ENCODE data around the gene UBALD2.
A peak's percentile ranks its signal among the peaks of the same experiment; 100 is the strongest.
"Not testable (repeated sequence)": the region's sequence is repeated elsewhere in the genome, so short reads cannot be mapped to it uniquely, and the experiment has no call there.

UBALD2 gene

GRCh38 chr17:76266244-76266938, 1.2 kb downstream of the UBALD2 start:
- DNase-seq: peak; percentile 44

GRCh38 chr17:76267051-76267576, 2.0 kb downstream of the UBALD2 start:
- no peak for DNase-seq

- DNase-seq: not testable (repeated sequence)
Observed at GRCh38 chr17:76267581-76268001, 2.4 kb downstream of the UBALD2 start.

DNA sequence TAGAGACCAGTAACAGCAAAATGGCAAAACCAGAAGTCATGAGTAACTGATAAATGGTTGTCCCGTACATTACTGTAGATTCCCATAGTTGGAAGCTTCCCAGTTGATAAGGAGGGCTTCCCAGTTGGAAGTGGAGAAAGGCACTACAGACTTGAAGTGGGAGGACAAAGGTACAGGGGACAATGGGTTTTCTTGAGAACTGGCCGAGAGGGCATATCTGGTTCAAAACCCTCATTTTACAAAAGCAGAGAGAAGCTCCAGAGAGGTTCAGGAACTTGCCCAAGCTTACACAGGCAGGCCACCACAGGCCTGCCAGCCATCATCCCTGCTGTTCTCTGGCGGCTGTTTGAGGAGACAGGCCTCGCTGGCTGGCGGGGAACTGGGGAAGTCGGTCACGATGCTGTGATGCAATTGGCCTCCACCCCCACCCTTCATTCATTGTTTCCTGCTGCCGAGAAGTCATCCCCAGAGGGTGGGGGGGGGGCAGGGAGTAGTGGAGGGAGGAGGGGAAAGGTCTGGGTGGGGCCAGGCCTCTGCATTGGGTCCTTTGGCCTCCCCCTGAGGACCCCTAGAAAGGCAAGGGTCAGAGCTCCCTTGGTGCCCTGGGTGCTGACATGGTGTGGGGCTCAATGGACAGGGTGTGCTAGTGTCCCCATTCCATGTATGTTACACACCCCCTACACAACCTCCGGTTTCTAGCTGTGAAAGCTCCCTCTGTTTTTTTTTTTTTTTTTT, 3.0 kb downstream of the UBALD2 start:
- peak; percentile 82 for DNase-seq

DNA sequence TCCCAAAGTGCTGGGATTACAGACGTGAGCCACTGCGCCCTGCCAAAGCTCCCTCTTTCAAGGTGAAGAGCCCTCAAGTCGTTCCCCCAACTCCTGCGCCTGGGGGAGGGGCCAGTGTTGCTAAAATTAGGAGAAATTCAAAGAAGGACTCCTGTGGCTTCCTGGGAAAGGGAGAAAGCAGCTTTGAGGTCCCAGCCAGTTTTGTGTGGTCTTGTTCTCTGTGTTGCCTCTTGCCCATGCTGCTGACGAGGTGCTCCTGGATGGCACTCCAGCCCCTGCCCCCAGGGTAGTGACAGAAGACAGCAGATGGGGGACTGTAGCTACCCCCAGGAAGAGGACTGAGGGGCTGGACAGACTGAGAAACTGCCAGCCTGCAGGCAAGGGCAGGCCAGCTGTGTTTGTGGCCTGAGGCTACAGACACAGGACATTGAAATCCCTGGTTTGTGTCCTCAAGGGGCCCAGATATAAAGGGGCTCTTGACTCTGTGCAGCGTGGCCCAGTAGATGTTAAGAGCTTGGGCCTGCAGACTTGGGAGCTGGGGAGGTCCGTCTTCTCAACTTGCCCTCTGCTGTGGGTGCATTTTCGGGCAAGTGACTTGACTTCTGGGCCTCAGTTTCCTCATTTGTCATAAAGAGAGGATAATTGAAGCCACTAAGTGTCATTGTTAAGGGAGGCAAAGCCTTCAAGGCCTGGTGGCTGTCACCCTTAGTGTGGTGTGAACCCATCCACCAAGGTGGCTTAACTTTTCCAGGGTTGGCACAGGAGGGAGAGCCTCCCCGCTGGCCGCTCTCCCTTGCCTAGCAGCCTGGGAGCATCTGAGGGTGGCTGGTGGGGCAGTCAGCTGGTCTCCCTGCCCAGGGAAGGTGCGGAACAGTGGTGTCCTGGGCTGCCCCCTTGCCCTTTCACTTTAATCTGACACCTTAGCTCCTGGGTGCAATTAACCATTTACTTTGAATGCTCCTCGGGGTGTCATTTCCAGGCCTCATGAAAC, 4.1 kb downstream of the UBALD2 start:
- no peak for DNase-seq

DNA sequence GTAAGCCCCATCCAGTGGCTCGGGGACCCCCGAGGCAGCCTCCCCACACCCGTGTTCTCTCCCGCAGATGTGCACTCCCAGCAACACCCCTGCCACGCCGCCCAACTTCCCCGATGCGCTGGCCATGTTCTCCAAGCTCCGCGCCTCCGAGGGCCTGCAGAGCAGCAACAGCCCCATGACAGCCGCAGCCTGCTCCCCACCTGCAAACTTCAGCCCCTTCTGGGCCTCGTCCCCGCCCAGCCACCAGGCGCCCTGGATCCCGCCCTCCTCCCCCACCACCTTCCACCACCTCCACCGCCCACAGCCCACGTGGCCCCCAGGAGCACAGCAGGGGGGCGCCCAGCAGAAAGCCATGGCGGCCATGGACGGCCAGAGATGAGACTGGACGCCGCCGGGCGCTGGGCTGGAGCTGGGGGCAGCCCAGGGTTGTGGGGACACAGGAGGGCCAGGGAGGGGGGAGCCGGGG, 5.0 kb downstream of the UBALD2 start:
- DNase-seq: no peak

DNA sequence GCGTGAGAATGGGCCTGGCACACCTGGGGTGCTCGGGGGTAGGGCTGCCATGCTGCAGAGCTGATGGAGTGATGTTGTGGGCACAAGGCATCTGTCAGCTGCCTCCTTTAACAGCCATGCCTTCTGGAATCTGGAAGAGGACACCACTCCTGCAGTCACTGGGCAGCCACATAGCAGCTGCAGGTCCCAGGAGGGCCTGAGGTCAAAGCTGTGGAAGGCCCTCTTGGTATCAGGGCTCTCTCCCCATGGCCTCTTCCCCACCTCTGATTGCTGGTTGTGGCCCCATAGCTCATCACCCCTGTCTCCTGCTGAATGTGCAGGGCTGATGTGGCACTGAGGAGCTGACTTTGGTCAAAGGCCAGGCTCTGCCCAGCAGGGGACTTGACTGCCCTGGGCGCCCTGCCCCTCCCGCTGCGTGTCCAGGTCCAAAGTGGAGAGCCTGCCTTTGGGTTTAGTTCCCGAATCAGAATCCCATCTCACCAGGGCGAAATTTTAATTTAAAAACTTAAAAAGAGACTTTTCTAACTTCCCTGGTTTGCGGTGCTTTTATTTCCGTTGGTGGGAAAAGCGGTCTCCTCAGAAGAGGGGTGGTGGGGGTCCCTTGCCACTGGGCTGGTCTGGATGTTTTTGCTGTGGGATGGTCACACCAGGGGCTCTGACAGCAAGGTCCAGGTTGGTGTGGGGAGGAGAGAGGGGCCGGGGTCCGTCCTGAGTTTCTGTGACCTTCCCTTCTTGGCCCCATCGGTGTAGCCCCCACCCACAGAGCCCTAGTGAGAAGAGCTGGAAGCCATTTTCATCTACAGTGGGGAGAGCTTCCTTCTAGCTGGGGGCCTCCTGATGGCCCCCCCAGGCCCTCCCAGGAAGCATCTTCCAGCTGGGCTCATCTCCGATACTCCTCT, 5.9 kb downstream of the UBALD2 start:
- DNase-seq: no peak

DNA sequence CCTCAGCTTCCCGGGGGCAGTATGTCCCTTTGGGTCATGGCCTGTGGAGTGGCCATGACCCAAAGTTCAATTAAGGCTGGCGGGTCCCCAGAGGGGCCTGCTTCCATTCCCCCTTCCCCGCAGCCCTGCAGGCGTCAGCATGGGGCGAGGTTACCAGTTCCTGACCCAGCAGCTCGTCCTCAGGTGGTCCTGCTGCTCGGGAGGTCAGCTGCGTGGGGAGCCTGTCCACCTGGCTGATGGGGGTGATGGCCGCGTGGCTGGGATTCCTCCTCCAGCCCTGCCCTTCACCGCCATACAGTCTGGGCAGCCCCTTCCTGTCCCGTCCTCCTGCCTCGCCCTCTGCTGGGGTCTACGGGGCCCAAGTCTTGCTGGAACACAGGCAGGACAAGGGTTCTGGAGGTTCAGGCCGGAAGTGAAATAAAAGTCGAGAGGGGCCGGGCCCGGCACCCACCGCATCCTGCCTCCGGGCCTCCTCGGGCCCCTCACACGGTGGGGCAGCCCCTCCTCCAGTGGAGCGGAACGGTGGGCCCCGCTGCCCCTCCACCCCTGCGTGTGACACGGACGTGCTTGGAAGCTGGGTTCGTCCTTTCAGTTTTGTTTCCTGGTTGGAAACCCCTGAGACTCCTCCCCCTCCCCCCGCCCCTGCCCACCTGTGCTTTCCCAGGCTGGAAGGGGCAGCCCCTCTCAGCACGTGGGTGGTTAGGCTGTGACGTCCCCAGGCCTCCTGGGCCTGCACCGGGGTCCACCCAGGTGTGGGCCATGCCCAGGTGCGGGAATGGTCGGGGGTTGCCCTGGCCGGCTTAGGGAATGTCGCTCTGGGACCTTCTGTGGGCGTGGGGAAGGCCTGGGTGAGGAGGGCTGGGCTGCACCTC, 6.8 kb downstream of the UBALD2 start:
- DNase-seq: no peak

DNA sequence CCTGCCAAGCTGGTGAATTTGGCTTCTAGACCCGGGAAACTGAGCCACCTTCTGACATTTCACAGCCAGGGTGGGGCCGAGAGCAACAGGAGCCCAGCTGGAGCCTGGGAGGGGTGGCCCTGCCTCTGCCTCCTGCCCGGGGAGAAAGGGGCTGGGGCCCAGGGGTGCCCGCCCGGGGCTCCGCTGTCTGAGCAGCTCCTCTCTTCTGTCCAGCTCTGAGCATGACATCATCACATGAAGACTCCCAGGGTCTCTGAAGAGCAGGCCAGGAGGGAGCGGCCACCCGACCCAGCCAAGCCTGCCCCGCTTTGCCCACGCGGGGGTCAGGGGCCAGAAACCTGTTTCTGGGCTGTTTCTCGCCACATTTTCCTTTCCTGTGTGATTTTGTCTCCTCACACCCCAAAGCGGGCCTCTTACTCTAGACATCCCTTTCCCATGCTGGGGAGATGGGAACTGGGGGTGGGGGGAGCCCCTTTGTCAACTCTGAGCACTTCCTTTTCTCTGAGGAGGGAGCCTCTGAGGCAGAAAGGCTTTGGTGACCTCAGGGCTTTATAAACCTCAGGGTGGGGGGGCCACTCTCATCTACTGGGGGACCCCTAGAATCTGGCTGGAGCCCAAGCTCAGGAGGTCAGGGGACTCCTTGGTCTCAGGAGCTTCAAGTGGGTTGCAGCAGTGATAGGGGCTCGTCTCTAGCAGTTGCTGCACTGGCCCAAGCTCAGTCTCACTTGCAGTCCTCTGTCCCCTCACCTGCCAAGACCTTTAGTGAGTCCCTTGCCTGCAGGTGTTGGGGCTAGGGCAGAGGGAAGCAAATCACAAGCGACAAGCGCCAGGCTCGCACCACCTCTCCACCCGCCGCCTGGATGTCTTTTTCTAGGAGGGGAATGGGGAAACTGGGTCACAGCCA, 7.6 kb downstream of the UBALD2 start:
- no peak for DNase-seq

GRCh38 chr17:76273445-76274111, 8.4 kb downstream of the UBALD2 start:
- no peak for DNase-seq

DNA sequence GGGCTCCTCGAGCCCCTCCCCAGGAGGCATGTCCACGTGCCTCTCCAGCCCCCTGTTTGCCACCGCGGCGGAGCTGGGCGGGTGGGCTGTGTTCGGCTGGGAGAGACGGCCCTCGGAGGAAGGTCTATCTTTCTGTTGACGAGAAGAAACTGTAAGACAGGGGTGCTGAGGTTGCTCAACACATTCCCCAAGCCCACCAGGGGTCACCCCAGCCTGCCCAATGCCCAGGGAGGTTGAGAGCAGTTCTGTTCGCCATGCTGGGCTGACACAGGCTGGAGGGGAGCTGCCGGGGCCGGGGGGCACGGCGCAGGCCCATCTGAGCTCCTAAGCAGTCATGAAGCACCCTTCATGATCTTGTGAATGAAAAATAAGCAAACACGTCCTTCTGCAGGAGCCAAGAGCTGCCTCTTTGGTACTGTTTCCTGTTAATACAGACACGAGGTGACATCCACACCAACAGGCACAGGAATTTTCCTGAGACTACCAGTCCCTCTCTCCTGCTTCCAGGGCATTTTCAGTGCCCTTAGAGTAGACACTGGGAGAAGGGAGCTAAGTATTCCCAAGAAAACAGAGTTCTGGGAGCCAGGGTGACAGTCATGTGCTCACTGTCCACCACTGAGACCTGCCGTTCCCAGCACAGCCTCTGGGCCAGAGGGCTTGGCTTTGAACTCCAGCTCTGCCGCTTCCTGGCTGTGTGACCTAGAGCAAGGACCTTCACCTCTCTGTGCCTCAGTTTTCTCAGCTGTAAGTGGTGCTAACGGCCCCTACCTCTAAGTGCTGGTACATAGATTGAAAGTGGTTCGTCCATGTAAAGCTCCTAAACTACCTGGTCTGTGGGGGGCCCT, 9.2 kb downstream of the UBALD2 start:
- no peak for DNase-seq

- no peak for DNase-seq
Observed at GRCh38 chr17:76275382-76276068, 10.4 kb downstream of the UBALD2 start.

DNA sequence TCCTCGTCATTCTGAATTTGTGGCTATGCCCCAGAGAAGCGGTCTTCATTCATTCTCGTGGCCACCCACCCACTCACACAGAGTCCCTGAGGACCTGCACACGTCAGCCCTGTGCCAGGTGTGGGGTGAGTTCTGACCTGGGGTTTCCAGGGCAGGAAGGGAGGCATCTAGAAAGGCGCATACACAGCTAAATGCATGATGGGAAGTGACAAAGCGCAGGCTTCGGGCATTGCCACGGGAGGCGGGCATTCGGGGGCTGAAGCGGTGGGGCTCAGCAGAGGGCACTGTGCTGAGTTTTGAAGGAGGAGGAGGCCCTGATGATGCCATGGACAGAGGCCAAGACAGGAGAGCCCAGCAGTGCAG, 10.9 kb downstream of the UBALD2 start:
- no peak for DNase-seq

GRCh38 chr17:76276461-76277299, 11.5 kb downstream of the UBALD2 start:
- DNase-seq: no peak

- no peak for DNase-seq
Observed at GRCh38 chr17:76277300-76278267, 12.4 kb downstream of the UBALD2 start.

Measured in fibroblast of skin of right quadriceps (primary cell).